ENCODE measurements around the gene PLCD3. TPM values are rescaled to one million over a fixed set of nuclear protein-coding genes. Genes with fewer than 3 reads are reported as not detected.

PLCD3 gene
- under 1 TPM in 1 of 3 donors, not detected in 2; 0.75 TPM for polyA plus RNA-seq

GRCh38 chr17:45132320-45132571, at the start of gene PLCD3:
Gene PLCD3, minus strand, starts transcription at chr17:45132515. Its CDS starts 105 bp downstream, at chr17:45132410.
- no peaks in the 10 kb centered on the region for H3K9me3 Mint-ChIP-seq
- H3K36me3 Mint-ChIP-seq = no peaks in the 10 kb centered on the region
- peaks cover 19 to 22% of the 10 kb centered on the region in 2 donors for H3K4me1 Mint-ChIP-seq
- peak within 1 kb of the TSS; percentile 91 to 95 (median 93) for H3K4me3 Mint-ChIP-seq
- H3K27me3 Mint-ChIP-seq (ENCODE audit: low read depth in 3 of 3) = peaks cover 8 to 10% (median 9%) of the 10 kb centered on the region in 3 donors
- DNase-seq = no peak
- H3K27ac Mint-ChIP-seq = peak within 1 kb of the TSS; percentile 78 to 92 (median 87)

- H3K9me3 Mint-ChIP-seq = no peaks in the 10 kb centered on the region
- H3K4me1 Mint-ChIP-seq = peaks cover 6 to 9% of the 10 kb centered on the region in 2 donors
- DNase-seq = no peak
- no peaks in the 10 kb centered on the region for H3K36me3 Mint-ChIP-seq
- no peak overlapping the region for H3K27ac Mint-ChIP-seq
- H3K27me3 Mint-ChIP-seq (ENCODE audit: low read depth in 3 of 3) = peaks cover 3 to 7% (median 4%) of the 10 kb centered on the region in 3 donors
- H3K4me3 Mint-ChIP-seq = no peak overlapping the region
Observed at GRCh38 chr17:45177563-45177962, 45.2 kb upstream of the PLCD3 start.

GRCh38 chr17:45175759-45176115, 43.4 kb upstream of the PLCD3 start:
- Mint-ChIP-seq H3K36me3 (no peaks in the 10 kb centered on the region), H3K27me3 (ENCODE audit: low read depth in 3 of 3) (peaks cover 3 to 7% (median 6%) of the 10 kb centered on the region in 3 donors), H3K9me3 (no peaks in the 10 kb centered on the region), H3K4me3 (no peak overlapping the region), H3K4me1 (peaks cover 18 to 22% of the 10 kb centered on the region in 2 donors), H3K27ac (peak overlapping the region in 3 of 6 donors; percentile 26 to 57 (median 28))
- DNase-seq = no peak

GRCh38 chr17:45172541-45173286, 40.4 kb upstream of the PLCD3 start:
- Mint-ChIP-seq H3K9me3 (no peaks in the 10 kb centered on the region), H3K27ac (peak overlapping the region; percentile 86 to 98 (median 96)), H3K36me3 (no peaks in the 10 kb centered on the region), H3K4me1 (peaks cover 28 to 34% of the 10 kb centered on the region in 2 donors), H3K27me3 (ENCODE audit: low read depth in 3 of 3) (peaks cover 3 to 8% (median 6%) of the 10 kb centered on the region in 3 donors), H3K4me3 (peak overlapping the region; percentile 82 to 89 (median 86))
- peak; percentile 52 to 58 (median 54) for DNase-seq

- Mint-ChIP-seq H3K36me3 (no peaks in the 10 kb centered on the region), H3K27me3 (ENCODE audit: low read depth in 3 of 3) (peaks cover 3 to 8% (median 6%) of the 10 kb centered on the region in 3 donors), H3K9me3 (no peaks in the 10 kb centered on the region), H3K4me3 (peak overlapping the region; percentile 27 to 89 (median 86)), H3K27ac (peak overlapping the region; percentile 86 to 97 (median 96)), H3K4me1 (peaks cover 28 to 34% of the 10 kb centered on the region in 2 donors)
- DNase-seq = no peak
Observed at GRCh38 chr17:45172232-45172540, 39.9 kb upstream of the PLCD3 start.

GRCh38 chr17:45171338-45172231, 39.3 kb upstream of the PLCD3 start:
- DNase-seq = no peak
- Mint-ChIP-seq H3K9me3 (no peaks in the 10 kb centered on the region), H3K4me3 (peak overlapping the region; percentile 23 to 89 (median 51)), H3K27ac (peak overlapping the region; percentile 86 to 97 (median 96)), H3K4me1 (peaks cover 28 to 34% of the 10 kb centered on the region in 2 donors), H3K36me3 (no peaks in the 10 kb centered on the region), H3K27me3 (ENCODE audit: low read depth in 3 of 3) (peaks cover 3 to 8% (median 6%) of the 10 kb centered on the region in 3 donors)

GRCh38 chr17:45170931-45171337, 38.6 kb upstream of the PLCD3 start:
- H3K4me1 Mint-ChIP-seq = peaks cover 28 to 34% of the 10 kb centered on the region in 2 donors
- no peaks in the 10 kb centered on the region for H3K36me3 Mint-ChIP-seq
- H3K4me3 Mint-ChIP-seq = peak overlapping the region; percentile 23 to 74 (median 51)
- H3K27me3 Mint-ChIP-seq (ENCODE audit: low read depth in 3 of 3) = peaks cover 3 to 8% (median 6%) of the 10 kb centered on the region in 3 donors
- no peak for DNase-seq
- H3K27ac Mint-ChIP-seq = peak overlapping the region; percentile 86 to 97 (median 94)
- H3K9me3 Mint-ChIP-seq = no peaks in the 10 kb centered on the region

GRCh38 chr17:45170280-45170930, 38.1 kb upstream of the PLCD3 start:
- Mint-ChIP-seq H3K27ac (peak overlapping the region; percentile 86 to 97 (median 94)), H3K4me3 (peak overlapping the region; percentile 23 to 74 (median 51)), H3K27me3 (ENCODE audit: low read depth in 3 of 3) (peaks cover 3 to 8% (median 6%) of the 10 kb centered on the region in 3 donors), H3K36me3 (no peaks in the 10 kb centered on the region), H3K4me1 (peaks cover 28 to 35% of the 10 kb centered on the region in 2 donors), H3K9me3 (no peaks in the 10 kb centered on the region)
- DNase-seq = peak; percentile 76 to 81 (median 78)

GRCh38 chr17:45168991-45169752, 36.9 kb upstream of the PLCD3 start:
- no peaks in the 10 kb centered on the region for H3K9me3 Mint-ChIP-seq
- H3K4me3 Mint-ChIP-seq = no peak overlapping the region
- peak overlapping the region in 5 of 6 donors; percentile 21 to 97 (median 77) for H3K27ac Mint-ChIP-seq
- peaks cover 28 to 39% of the 10 kb centered on the region in 2 donors for H3K4me1 Mint-ChIP-seq
- DNase-seq = no peak
- H3K36me3 Mint-ChIP-seq = no peaks in the 10 kb centered on the region
- peaks cover 3 to 8% (median 6%) of the 10 kb centered on the region in 3 donors for H3K27me3 Mint-ChIP-seq (ENCODE audit: low read depth in 3 of 3)

GRCh38 chr17:45164734-45165269, 32.5 kb upstream of the PLCD3 start:
- peaks cover 2 to 8% (median 8%) of the 10 kb centered on the region in 3 donors for H3K27me3 Mint-ChIP-seq (ENCODE audit: low read depth in 3 of 3)
- no peaks in the 10 kb centered on the region for H3K9me3 Mint-ChIP-seq
- H3K27ac Mint-ChIP-seq = no peak overlapping the region
- H3K36me3 Mint-ChIP-seq = no peaks in the 10 kb centered on the region
- peaks cover 17 to 23% of the 10 kb centered on the region in 2 donors for H3K4me1 Mint-ChIP-seq
- no peak overlapping the region for H3K4me3 Mint-ChIP-seq
- no peak for DNase-seq

GRCh38 chr17:45162025-45162687, 29.8 kb upstream of the PLCD3 start:
- DNase-seq = no peak
- peak overlapping the region; percentile 89 to 99 (median 92) for H3K4me3 Mint-ChIP-seq
- no peaks in the 10 kb centered on the region for H3K9me3 Mint-ChIP-seq
- H3K4me1 Mint-ChIP-seq = peaks cover 37 to 42% of the 10 kb centered on the region in 2 donors
- H3K36me3 Mint-ChIP-seq = peaks cover 0 to 4% (median 0%) of the 10 kb centered on the region in 3 donors
- peaks cover 2 to 10% (median 8%) of the 10 kb centered on the region in 3 donors for H3K27me3 Mint-ChIP-seq (ENCODE audit: low read depth in 3 of 3)
- peak overlapping the region; percentile 93 to 98 (median 96) for H3K27ac Mint-ChIP-seq

- H3K36me3 Mint-ChIP-seq = peaks cover 0 to 4% (median 0%) of the 10 kb centered on the region in 3 donors
- H3K27me3 Mint-ChIP-seq (ENCODE audit: low read depth in 3 of 3) = peaks cover 2 to 10% (median 8%) of the 10 kb centered on the region in 3 donors
- peak; percentile 99 to 100 (median 99) for DNase-seq
- peaks cover 37 to 42% of the 10 kb centered on the region in 2 donors for H3K4me1 Mint-ChIP-seq
- H3K27ac Mint-ChIP-seq = peak within 1 kb of the TSS; percentile 93 to 98 (median 96)
- H3K4me3 Mint-ChIP-seq = peak within 1 kb of the TSS; percentile 89 to 99 (median 92)
- H3K9me3 Mint-ChIP-seq = no peaks in the 10 kb centered on the region
Observed at GRCh38 chr17:45161288-45162024, 29.1 kb upstream of the PLCD3 start, which contains the start of gene HEXIM2. Gene HEXIM2, plus strand, starts transcription at chr17:45161875. Its CDS starts 919 bp downstream, at chr17:45162794.

Data from immature natural killer cell (primary cell).